ENCODE results near the gene NR2F1-AS1.

- TF ChIP-seq CTCF (IDR thresholded peaks at IDR 0.05) (no peak), POLR2A (IDR thresholded peaks at IDR 0.05) (no peak)
Observed at GRCh38 chr5:93378073-93378472, 202.9 kb downstream of the NR2F1-AS1 start.
